NT2/D1 (cell line): ENCODE data around the gene MYO1D.

Experiments
- SUZ12 ChIP-seq: IDR thresholded peaks from 2 replicates; pipeline ENCODE4 v1.6.1; 2011; ENCODE audit not compliant: insufficient read length, insufficient read depth; ENCODE audit errors: extremely low read depth
- YY1 ChIP-seq: IDR thresholded peaks from 2 replicates; pipeline ENCODE4 v1.6.1; 2011; ENCODE audit not compliant: insufficient read length, insufficient read depth
- ZNF274 ChIP-seq: IDR thresholded peaks from 2 replicates; pipeline ENCODE4 v1.6.1; 2011; ENCODE audit warnings: mild to moderate bottlenecking, low read depth, low read length

DNA sequence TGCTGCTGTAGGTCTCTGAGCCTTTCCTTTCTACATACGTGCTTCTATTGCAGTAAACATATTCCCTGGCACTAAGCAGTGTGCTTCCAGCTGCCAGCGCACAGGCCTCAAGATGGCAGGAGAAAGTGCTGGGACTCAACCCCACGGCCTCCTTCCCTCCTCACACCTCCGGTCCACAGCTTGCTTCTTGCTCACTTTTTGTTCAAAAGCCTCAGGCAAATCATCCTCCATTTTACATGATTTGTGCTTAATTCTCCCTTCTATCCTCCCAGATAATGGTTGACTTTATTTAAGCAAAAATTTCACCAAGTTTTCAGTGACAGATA, 384.7 kb downstream of the MYO1D start:
- TF ChIP-seq SUZ12 = no peak
- TF ChIP-seq YY1 = no peak
- no peak for TF ChIP-seq ZNF274
